ENCODE measurements around the gene LCN15.
"Not testable (repeated sequence)": the region's sequence is repeated elsewhere in the genome, so short reads cannot be mapped to it uniquely, and the experiment has no call there.

Gene LCN15

GRCh38 chr9:136785565-136786355, 21.4 kb upstream of the LCN15 start:
- not testable (repeated sequence) for H3K4me1 ChIP-seq (ENCODE audit: control insufficient read depth, insufficient read depth, low read length); H3K9me3 ChIP-seq (ENCODE audit: control insufficient read depth in 2 of 2, low read length in 2 of 2); H3K4me3 ChIP-seq (ENCODE audit: low read length in 2 of 2); H3K36me3 ChIP-seq (ENCODE audit: control insufficient read depth in 2 of 2, insufficient read depth in 2 of 2, low read length in 2 of 2); H3K27me3 ChIP-seq (ENCODE audit: control insufficient read depth in 1 of 2, insufficient read depth in 2 of 2, low read length in 2 of 2); H3K9ac ChIP-seq (ENCODE audit: low read length in 2 of 2); H3K27ac ChIP-seq (ENCODE audit: low read length)

- no peak overlapping the region for H3K4me3 ChIP-seq (ENCODE audit: low read length in 2 of 2)
- no peaks in the 10 kb centered on the region for H3K36me3 ChIP-seq (ENCODE audit: control insufficient read depth in 2 of 2, insufficient read depth in 2 of 2, low read length in 2 of 2)
- no peaks in the 10 kb centered on the region for H3K27me3 ChIP-seq (ENCODE audit: control insufficient read depth in 1 of 2, insufficient read depth in 2 of 2, low read length in 2 of 2)
- no peaks in the 10 kb centered on the region for H3K4me1 ChIP-seq (ENCODE audit: control insufficient read depth, insufficient read depth, low read length)
- no peak overlapping the region for H3K27ac ChIP-seq (ENCODE audit: low read length)
- no peaks in the 10 kb centered on the region for H3K9me3 ChIP-seq (ENCODE audit: control insufficient read depth in 2 of 2, low read length in 2 of 2)
- H3K9ac ChIP-seq (ENCODE audit: low read length in 2 of 2), result no peak overlapping the region
These were observed 20.7 kb upstream of the LCN15 start for GRCh38 chr9:136784997-136785361.

- Histone ChIP-seq H3K27ac (ENCODE audit: low read length) (no peak overlapping the region), H3K27me3 (ENCODE audit: control insufficient read depth in 1 of 2, insufficient read depth in 2 of 2, low read length in 2 of 2) (no peaks in the 10 kb centered on the region), H3K9ac (ENCODE audit: low read length in 2 of 2) (no peak overlapping the region), H3K9me3 (ENCODE audit: control insufficient read depth in 2 of 2, low read length in 2 of 2) (no peaks in the 10 kb centered on the region), H3K4me3 (ENCODE audit: low read length in 2 of 2) (no peak overlapping the region), H3K4me1 (ENCODE audit: control insufficient read depth, insufficient read depth, low read length) (no peaks in the 10 kb centered on the region), H3K36me3 (ENCODE audit: control insufficient read depth in 2 of 2, insufficient read depth in 2 of 2, low read length in 2 of 2) (no peaks in the 10 kb centered on the region)
These were observed 20.1 kb upstream of the LCN15 start for GRCh38 chr9:136784249-136784996.

GRCh38 chr9:136782452-136782851, 18.1 kb upstream of the LCN15 start:
- Histone ChIP-seq H3K9ac (ENCODE audit: low read length in 2 of 2) (no peak overlapping the region), H3K9me3 (ENCODE audit: control insufficient read depth in 2 of 2, low read length in 2 of 2) (no peaks in the 10 kb centered on the region), H3K4me3 (ENCODE audit: low read length in 2 of 2) (no peak overlapping the region), H3K36me3 (ENCODE audit: control insufficient read depth in 2 of 2, insufficient read depth in 2 of 2, low read length in 2 of 2) (no peaks in the 10 kb centered on the region), H3K4me1 (ENCODE audit: control insufficient read depth, insufficient read depth, low read length) (no peaks in the 10 kb centered on the region), H3K27me3 (ENCODE audit: control insufficient read depth in 1 of 2, insufficient read depth in 2 of 2, low read length in 2 of 2) (peaks cover 2 to 4% of the 10 kb centered on the region in 2 donors), H3K27ac (ENCODE audit: low read length) (no peak overlapping the region)

- H3K27ac ChIP-seq (ENCODE audit: low read length), result no peak overlapping the region
These were observed 15.5 kb upstream of the LCN15 start for GRCh38 chr9:136779808-136780207.

GRCh38 chr9:136777359-136777758, 13.0 kb upstream of the LCN15 start:
- Histone ChIP-seq H3K9ac (ENCODE audit: low read length in 2 of 2) (no peak overlapping the region), H3K27me3 (ENCODE audit: control insufficient read depth in 1 of 2, insufficient read depth in 2 of 2, low read length in 2 of 2) (peaks cover 4 to 8% of the 10 kb centered on the region in 2 donors), H3K27ac (ENCODE audit: low read length) (no peak overlapping the region), H3K4me3 (ENCODE audit: low read length in 2 of 2) (no peak overlapping the region), H3K4me1 (ENCODE audit: control insufficient read depth, insufficient read depth, low read length) (no peaks in the 10 kb centered on the region), H3K36me3 (ENCODE audit: control insufficient read depth in 2 of 2, insufficient read depth in 2 of 2, low read length in 2 of 2) (no peaks in the 10 kb centered on the region), H3K9me3 (ENCODE audit: control insufficient read depth in 2 of 2, low read length in 2 of 2) (peaks cover 5 to 15% of the 10 kb centered on the region in 2 donors)

More at GRCh38 chr9:136779808-136780207, 15.5 kb upstream of the LCN15 start:
- no peaks in the 10 kb centered on the region for H3K4me1 ChIP-seq (ENCODE audit: control insufficient read depth, insufficient read depth, low read length)
- H3K9ac ChIP-seq (ENCODE audit: low read length in 2 of 2), result no peak overlapping the region
- H3K27me3 ChIP-seq (ENCODE audit: control insufficient read depth in 1 of 2, insufficient read depth in 2 of 2, low read length in 2 of 2), result peaks cover 3 to 4% of the 10 kb centered on the region in 2 donors
- H3K36me3 ChIP-seq (ENCODE audit: control insufficient read depth in 2 of 2, insufficient read depth in 2 of 2, low read length in 2 of 2), result no peaks in the 10 kb centered on the region
- no peak overlapping the region for H3K4me3 ChIP-seq (ENCODE audit: low read length in 2 of 2)
- H3K9me3 ChIP-seq (ENCODE audit: control insufficient read depth in 2 of 2, low read length in 2 of 2), result no peaks in the 10 kb centered on the region

- Histone ChIP-seq H3K27ac (ENCODE audit: low read length) (no peak overlapping the region), H3K4me1 (ENCODE audit: control insufficient read depth, insufficient read depth, low read length) (no peaks in the 10 kb centered on the region), H3K9ac (ENCODE audit: low read length in 2 of 2) (no peak overlapping the region), H3K9me3 (ENCODE audit: control insufficient read depth in 2 of 2, low read length in 2 of 2) (peaks cover 5 to 15% of the 10 kb centered on the region in 2 donors), H3K36me3 (ENCODE audit: control insufficient read depth in 2 of 2, insufficient read depth in 2 of 2, low read length in 2 of 2) (no peaks in the 10 kb centered on the region), H3K4me3 (ENCODE audit: low read length in 2 of 2) (no peak overlapping the region), H3K27me3 (ENCODE audit: control insufficient read depth in 1 of 2, insufficient read depth in 2 of 2, low read length in 2 of 2) (peaks cover 4 to 8% of the 10 kb centered on the region in 2 donors)
These were observed 12.6 kb upstream of the LCN15 start for GRCh38 chr9:136776947-136777346.

GRCh38 chr9:136775191-136775590, 10.9 kb upstream of the LCN15 start:
- Histone ChIP-seq H3K27me3 (ENCODE audit: control insufficient read depth in 1 of 2, insufficient read depth in 2 of 2, low read length in 2 of 2) (peaks cover 4 to 8% of the 10 kb centered on the region in 2 donors), H3K4me1 (ENCODE audit: control insufficient read depth, insufficient read depth, low read length) (no peaks in the 10 kb centered on the region), H3K36me3 (ENCODE audit: control insufficient read depth in 2 of 2, insufficient read depth in 2 of 2, low read length in 2 of 2) (no peaks in the 10 kb centered on the region), H3K9me3 (ENCODE audit: control insufficient read depth in 2 of 2, low read length in 2 of 2) (peaks cover 5 to 15% of the 10 kb centered on the region in 2 donors), H3K27ac (ENCODE audit: low read length) (no peak overlapping the region), H3K9ac (ENCODE audit: low read length in 2 of 2) (no peak overlapping the region), H3K4me3 (ENCODE audit: low read length in 2 of 2) (no peak overlapping the region)

- no peak overlapping the region for H3K27ac ChIP-seq (ENCODE audit: low read length)
- no peak overlapping the region for H3K9ac ChIP-seq (ENCODE audit: low read length in 2 of 2)
- H3K4me1 ChIP-seq (ENCODE audit: control insufficient read depth, insufficient read depth, low read length), result peaks cover 3% of the 10 kb centered on the region
- peaks cover 4 to 8% of the 10 kb centered on the region in 2 donors for H3K27me3 ChIP-seq (ENCODE audit: control insufficient read depth in 1 of 2, insufficient read depth in 2 of 2, low read length in 2 of 2)
- no peak overlapping the region for H3K4me3 ChIP-seq (ENCODE audit: low read length in 2 of 2)
- H3K36me3 ChIP-seq (ENCODE audit: control insufficient read depth in 2 of 2, insufficient read depth in 2 of 2, low read length in 2 of 2), result no peaks in the 10 kb centered on the region
- H3K9me3 ChIP-seq (ENCODE audit: control insufficient read depth in 2 of 2, low read length in 2 of 2), result peaks cover 5 to 15% of the 10 kb centered on the region in 2 donors
These were observed 10.2 kb upstream of the LCN15 start for GRCh38 chr9:136774416-136775045.

GRCh38 chr9:136773386-136774044, 9.2 kb upstream of the LCN15 start:
- no peak overlapping the region for H3K4me3 ChIP-seq (ENCODE audit: low read length in 2 of 2)
- no peaks in the 10 kb centered on the region for H3K36me3 ChIP-seq (ENCODE audit: control insufficient read depth in 2 of 2, insufficient read depth in 2 of 2, low read length in 2 of 2)
- H3K9ac ChIP-seq (ENCODE audit: low read length in 2 of 2), result no peak overlapping the region
- H3K4me1 ChIP-seq (ENCODE audit: control insufficient read depth, insufficient read depth, low read length), result peaks cover 3% of the 10 kb centered on the region
- H3K27ac ChIP-seq (ENCODE audit: low read length), result no peak overlapping the region
- H3K9me3 ChIP-seq (ENCODE audit: control insufficient read depth in 2 of 2, low read length in 2 of 2), result peaks cover 5 to 15% of the 10 kb centered on the region in 2 donors
- peaks cover 4 to 8% of the 10 kb centered on the region in 2 donors for H3K27me3 ChIP-seq (ENCODE audit: control insufficient read depth in 1 of 2, insufficient read depth in 2 of 2, low read length in 2 of 2)

Data from stomach smooth muscle (tissue), 2 donors.